A549 (cell line): ENCODE data around the gene MNX1. TPM values are rescaled to one million over a fixed set of nuclear protein-coding genes. Genes with fewer than 3 reads are reported as not detected.

Experiments
- ATAC-seq, 2 experiments: fragments of 200-7000 bp in 1 of 2; fragments of >200 bp in 1 of 2; cut with Nextera tagmentation in 1 of 2; cut with Tn5 transposase in 1 of 2; 3 replicates each; pipeline versions ENCODE4 v1.8.0 to v1.9.1; 2018 to 2020; ENCODE audit warnings: mild to moderate bottlenecking in 1 of 2, moderate library complexity in 1 of 2
- CTCF ChIA-PET: fragments of 300-600 bp; sonication (Branson Sonifier 250); formaldehyde crosslinking; extraction: SDS; loops from one replicate; lab custom pipeline; 2021; ENCODE audit warnings: antibody characterized with exemption, inconsistent platforms; lab: Yijun Ruan, JAX
- POLR2A ChIA-PET: fragments of 350-600 bp; formaldehyde crosslinking; extraction: SDS; loops from one replicate; lab custom pipeline; 2021; ENCODE audit warnings: antibody characterized with exemption, inconsistent platforms; lab: Yijun Ruan, JAX
- DNase-seq, 2 experiments: peaks; one replicate each; pipeline versions ENCODE4 v3.0.0 to v3.0.0-alpha.2; 2011 to 2016; ENCODE audit warnings: low read depth in 1 of 2, low spot score in 1 of 2
- FAIRE-seq: peaks from 2 replicates; lab custom pipeline; 2011; peaks lifted over from hg19 to GRCh38; lab: Jason Lieb, UNC
- H3K27ac ChIP-seq, 2 experiments: fragments of >200 bp; sonication (Bioruptor Twin); formaldehyde crosslinking; 3 replicates each; pipeline ENCODE4 v1.5.1; 2016 to 2017
- H3K4me1 ChIP-seq: fragments of >200 bp; sonication (Bioruptor Twin); formaldehyde crosslinking; 3 replicates; pipeline ENCODE4 v1.6.1; 2016
- H3K4me2 ChIP-seq: fragments of >200 bp; sonication (Bioruptor Twin); formaldehyde crosslinking; 3 replicates; pipeline ENCODE4 v1.6.1; 2016
- H3K4me3 ChIP-seq: fragments of >200 bp; sonication (Bioruptor Twin); formaldehyde crosslinking; 3 replicates; pipeline ENCODE4 v1.5.1; 2016
- H3K9me3 ChIP-seq: fragments of >200 bp; sonication (Bioruptor Twin); formaldehyde crosslinking; 3 replicates; pipeline ENCODE4 v1.6.1; 2016
- BHLHE40 ChIP-seq: IDR thresholded peaks from 2 replicates; pipeline ENCODE4 v1.6.1; 2012; ENCODE audit warnings: low read depth, low read length, inconsistent platforms
- CBX2 ChIP-seq: fragments of 200-600 bp; sonication (generic); IDR thresholded peaks from 2 replicates; pipeline ENCODE4 v1.6.1; 2016; ENCODE audit warnings: low read depth, mild to moderate bottlenecking, borderline replicate concordance
- EHF ChIP-seq: fragments of 250-450 bp; sonication (Bioruptor Pico); IDR thresholded peaks from 2 replicates; pipeline ENCODE4 v1.5.0; 2020; ENCODE audit warnings: mild to moderate bottlenecking
- EHMT2 ChIP-seq: fragments of 200-600 bp; sonication (generic); IDR thresholded peaks from 2 replicates; pipeline ENCODE4 v1.6.1; 2016; ENCODE audit warnings: antibody characterized with exemption, low read depth, mild to moderate bottlenecking, moderate library complexity
- FOSL2 ChIP-seq, 2 experiments: fragments of 450-650 bp in 1 of 2; fragments of >200 bp in 1 of 2; sonication (Bioruptor Twin) in 1 of 2; formaldehyde crosslinking; IDR thresholded peaks; 2 replicates each; pipeline versions ENCODE4 v1.5.0 to v1.6.1; 2016 to 2020; ENCODE audit warnings: mild to moderate bottlenecking in 1 of 2, moderate library complexity in 1 of 2
- HOXA7 ChIP-seq: fragments of 250-450 bp; sonication (Bioruptor Pico); IDR thresholded peaks from 2 replicates; pipeline ENCODE4 v1.5.0; 2020; ENCODE audit warnings: mild to moderate bottlenecking, moderate library complexity
- JUN ChIP-seq, 2 experiments: fragments of >200 bp; sonication (Bioruptor Twin); formaldehyde crosslinking; IDR thresholded peaks; 2 replicates in 1 of 2; 3 replicates in 1 of 2; pipeline ENCODE4 v1.6.1; 2016 to 2017
- JUNB ChIP-seq: fragments of >200 bp; sonication (Bioruptor Twin); formaldehyde crosslinking; IDR thresholded peaks from 2 replicates; pipeline ENCODE4 v1.6.1; 2016
- MAZ ChIP-seq: fragments of 150-350 bp; IDR thresholded peaks from 2 replicates; pipeline ENCODE4 v1.6.1; 2014; ENCODE audit warnings: antibody characterized with exemption, low read depth, low read length, borderline replicate concordance
- NPAS2 ChIP-seq: fragments of 250-450 bp; sonication (Bioruptor Pico); IDR thresholded peaks from 2 replicates; pipeline ENCODE4 v1.8.0; 2022; ENCODE audit warnings: mild to moderate bottlenecking, moderate library complexity, borderline replicate concordance
- NR3C1 ChIP-seq: fragments of >200 bp; sonication (Bioruptor Twin); formaldehyde crosslinking; IDR thresholded peaks from 3 replicates; pipeline ENCODE4 v1.6.1; 2017
- SMC3 ChIP-seq: fragments of >200 bp; sonication (Bioruptor Twin); formaldehyde crosslinking; IDR thresholded peaks from 3 replicates; pipeline ENCODE4 v1.6.1; 2018; ENCODE audit warnings: inconsistent platforms
- TFCP2L1 ChIP-seq: fragments of 250-450 bp; sonication (Bioruptor Pico); IDR thresholded peaks from 2 replicates; pipeline ENCODE4 v1.5.0; 2021; ENCODE audit warnings: mild to moderate bottlenecking
- ZC3H11A ChIP-seq: fragments of 450-650 bp; IDR thresholded peaks from 2 replicates; pipeline ENCODE4 v1.6.1; 2014; ENCODE audit warnings: antibody characterized with exemption, mild to moderate bottlenecking
- ZSCAN20 ChIP-seq: fragments of 250-450 bp; sonication (Bioruptor Pico); IDR thresholded peaks from 2 replicates; pipeline ENCODE4 v1.8.0; 2022; ENCODE audit warnings: mild to moderate bottlenecking, moderate library complexity
- WGBS: methylation state at CpG from one replicate; pipeline ENCODE4 v1.1.6; 2017; ENCODE audit errors: missing lambda C conversion rate; 5-methylcytosine and 5-hydroxymethylcytosine counted together
- polyA plus RNA-seq, 4 experiments: library from polyadenylated mRNA; depleted of rRNA in 3 of 4; stranded (reverse); fragments of >200 nt; fragmentation: RNase III in 1 of 4; extraction: RNeasy Plus Mini Kit Qiagen cat#74134 plus additional on column Dnase treatment in 1 of 4; gene quantifications; 2 replicates in 3 of 4; 3 replicates in 1 of 4; pipeline ENCODE4 v1.2.3, GENCODE V29; 2011 to 2017
- TF ChIP-seq, protein P1 (sequence below): IDR thresholded peaks from 2 replicates; pipeline ENCODE4 v1.6.1; 2012
- TF ChIP-seq, protein P2 (sequence below): fragments of 450-650 bp; IDR thresholded peaks from 2 replicates; pipeline ENCODE4 v1.6.1; 2014; ENCODE audit warnings: antibody characterized with exemption
- TF ChIP-seq, protein P3 (sequence below): fragments of 250-450 bp; sonication (Bioruptor Pico); IDR thresholded peaks from 2 replicates; pipeline ENCODE4 v1.5.0; 2021; ENCODE audit warnings: mild to moderate bottlenecking, moderate library complexity, borderline replicate concordance
- TF ChIP-seq, protein P4 (sequence below): fragments of >200 bp; sonication (Bioruptor Twin); formaldehyde crosslinking; IDR thresholded peaks from 3 replicates; pipeline ENCODE4 v1.5.1; 2016
- TF ChIP-seq, protein P5 (sequence below): fragments of >200 bp; sonication (Bioruptor Twin); formaldehyde crosslinking; IDR thresholded peaks from 2 replicates; pipeline ENCODE4 v1.6.1; 2016
- TF ChIP-seq, protein P6 (sequence below): IDR thresholded peaks from 2 replicates; pipeline ENCODE4 v1.6.1; 2012; ENCODE audit warnings: low read depth, borderline replicate concordance
- TF ChIP-seq, protein P7 (sequence below): fragments of 150-350 bp; IDR thresholded peaks from 2 replicates; pipeline ENCODE4 v1.6.1; 2014; ENCODE audit warnings: low read depth, mild to moderate bottlenecking, low read length

The MNX1 gene
- polyA plus RNA-seq, 2 of the 4 experiments (the other 2 are of a cell fraction): 0.70 to 4.5 TPM

DNA sequence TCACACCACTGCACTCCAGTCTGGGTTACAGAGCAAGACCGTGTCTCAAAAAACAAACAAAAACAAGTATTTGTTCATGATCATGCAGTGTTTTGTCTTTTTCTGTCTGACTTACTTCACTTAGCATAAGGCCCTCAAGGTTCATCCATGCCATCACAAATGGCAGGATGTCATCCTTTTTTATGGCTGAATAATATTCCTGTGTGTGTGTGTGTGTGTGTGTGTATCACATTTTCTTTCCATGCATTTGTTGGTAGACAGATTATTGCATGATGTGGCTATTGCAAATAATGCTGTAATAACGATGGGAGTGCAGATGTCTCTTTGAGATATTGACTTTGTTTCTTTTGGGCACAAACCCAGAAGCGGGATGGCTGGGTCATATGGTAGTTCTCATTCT is 14.3 kb upstream of the MNX1 start (continued):
- TF ChIP-seq EHMT2 (no peak), TFCP2L1 (no peak), FOSL2 (IDR thresholded peaks at IDR 0.05) (no peak), FOSL2 (CRISPR knock-in tag; IDR thresholded peaks at IDR 0.05) (no peak), MAZ (no peak)

DNA sequence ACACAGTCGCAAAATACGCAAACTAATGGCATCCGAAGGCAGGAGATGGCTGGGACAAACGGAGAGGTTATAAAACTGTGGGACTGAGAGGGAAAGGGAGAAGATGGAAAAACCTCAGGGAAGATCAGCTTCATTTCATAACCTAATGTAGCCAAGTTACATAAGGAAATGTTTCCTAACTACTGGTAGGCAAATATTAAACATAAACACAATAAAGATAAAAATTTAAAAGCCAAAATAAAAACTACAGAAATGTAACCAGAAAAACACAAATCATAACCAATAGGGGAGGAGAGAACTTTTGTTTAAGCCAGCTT is 13.1 kb upstream of the MNX1 start:
- no peak for TF ChIP-seq NR3C1
- TF ChIP-seq JUNB: no peak
- TF ChIP-seq, protein P1, sequence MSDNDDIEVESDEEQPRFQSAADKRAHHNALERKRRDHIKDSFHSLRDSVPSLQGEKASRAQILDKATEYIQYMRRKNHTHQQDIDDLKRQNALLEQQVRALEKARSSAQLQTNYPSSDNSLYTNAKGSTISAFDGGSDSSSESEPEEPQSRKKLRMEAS: no peak
- TF ChIP-seq JUN (IDR thresholded peaks at IDR 0.05): no peak
- TF ChIP-seq, protein P2, sequence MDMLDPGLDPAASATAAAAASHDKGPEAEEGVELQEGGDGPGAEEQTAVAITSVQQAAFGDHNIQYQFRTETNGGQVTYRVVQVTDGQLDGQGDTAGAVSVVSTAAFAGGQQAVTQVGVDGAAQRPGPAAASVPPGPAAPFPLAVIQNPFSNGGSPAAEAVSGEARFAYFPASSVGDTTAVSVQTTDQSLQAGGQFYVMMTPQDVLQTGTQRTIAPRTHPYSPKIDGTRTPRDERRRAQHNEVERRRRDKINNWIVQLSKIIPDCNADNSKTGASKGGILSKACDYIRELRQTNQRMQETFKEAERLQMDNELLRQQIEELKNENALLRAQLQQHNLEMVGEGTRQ: no peak
- TF ChIP-seq, protein P3, sequence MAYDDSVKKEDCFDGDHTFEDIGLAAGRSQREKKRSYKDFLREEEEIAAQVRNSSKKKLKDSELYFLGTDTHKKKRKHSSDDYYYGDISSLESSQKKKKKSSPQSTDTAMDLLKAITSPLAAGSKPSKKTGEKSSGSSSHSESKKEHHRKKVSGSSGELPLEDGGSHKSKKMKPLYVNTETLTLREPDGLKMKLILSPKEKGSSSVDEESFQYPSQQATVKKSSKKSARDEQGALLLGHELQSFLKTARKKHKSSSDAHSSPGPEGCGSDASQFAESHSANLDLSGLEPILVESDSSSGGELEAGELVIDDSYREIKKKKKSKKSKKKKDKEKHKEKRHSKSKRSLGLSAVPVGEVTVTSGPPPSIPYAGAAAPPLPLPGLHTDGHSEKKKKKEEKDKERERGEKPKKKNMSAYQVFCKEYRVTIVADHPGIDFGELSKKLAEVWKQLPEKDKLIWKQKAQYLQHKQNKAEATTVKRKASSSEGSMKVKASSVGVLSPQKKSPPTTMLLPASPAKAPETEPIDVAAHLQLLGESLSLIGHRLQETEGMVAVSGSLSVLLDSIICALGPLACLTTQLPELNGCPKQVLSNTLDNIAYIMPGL (CRISPR knock-in tag): no peak
- TF ChIP-seq, protein P4, sequence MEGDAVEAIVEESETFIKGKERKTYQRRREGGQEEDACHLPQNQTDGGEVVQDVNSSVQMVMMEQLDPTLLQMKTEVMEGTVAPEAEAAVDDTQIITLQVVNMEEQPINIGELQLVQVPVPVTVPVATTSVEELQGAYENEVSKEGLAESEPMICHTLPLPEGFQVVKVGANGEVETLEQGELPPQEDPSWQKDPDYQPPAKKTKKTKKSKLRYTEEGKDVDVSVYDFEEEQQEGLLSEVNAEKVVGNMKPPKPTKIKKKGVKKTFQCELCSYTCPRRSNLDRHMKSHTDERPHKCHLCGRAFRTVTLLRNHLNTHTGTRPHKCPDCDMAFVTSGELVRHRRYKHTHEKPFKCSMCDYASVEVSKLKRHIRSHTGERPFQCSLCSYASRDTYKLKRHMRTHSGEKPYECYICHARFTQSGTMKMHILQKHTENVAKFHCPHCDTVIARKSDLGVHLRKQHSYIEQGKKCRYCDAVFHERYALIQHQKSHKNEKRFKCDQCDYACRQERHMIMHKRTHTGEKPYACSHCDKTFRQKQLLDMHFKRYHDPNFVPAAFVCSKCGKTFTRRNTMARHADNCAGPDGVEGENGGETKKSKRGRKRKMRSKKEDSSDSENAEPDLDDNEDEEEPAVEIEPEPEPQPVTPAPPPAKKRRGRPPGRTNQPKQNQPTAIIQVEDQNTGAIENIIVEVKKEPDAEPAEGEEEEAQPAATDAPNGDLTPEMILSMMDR: no peak
- no peak for TF ChIP-seq BHLHE40
- TF ChIP-seq MAZ: no peak
- TF ChIP-seq NPAS2: no peak
- TF ChIP-seq, protein P5, sequence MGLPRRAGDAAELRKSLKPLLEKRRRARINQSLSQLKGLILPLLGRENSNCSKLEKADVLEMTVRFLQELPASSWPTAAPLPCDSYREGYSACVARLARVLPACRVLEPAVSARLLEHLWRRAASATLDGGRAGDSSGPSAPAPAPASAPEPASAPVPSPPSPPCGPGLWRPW: no peak
- no peak for TF ChIP-seq SMC3
- TF ChIP-seq EHMT2: no peak
- TF ChIP-seq, protein P6, sequence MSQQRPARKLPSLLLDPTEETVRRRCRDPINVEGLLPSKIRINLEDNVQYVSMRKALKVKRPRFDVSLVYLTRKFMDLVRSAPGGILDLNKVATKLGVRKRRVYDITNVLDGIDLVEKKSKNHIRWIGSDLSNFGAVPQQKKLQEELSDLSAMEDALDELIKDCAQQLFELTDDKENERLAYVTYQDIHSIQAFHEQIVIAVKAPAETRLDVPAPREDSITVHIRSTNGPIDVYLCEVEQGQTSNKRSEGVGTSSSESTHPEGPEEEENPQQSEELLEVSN: no peak
- TF ChIP-seq ZC3H11A: no peak
- no peak for TF ChIP-seq EHF (CRISPR knock-in tag)
- TF ChIP-seq CBX2: no peak
- TF ChIP-seq, protein P7, sequence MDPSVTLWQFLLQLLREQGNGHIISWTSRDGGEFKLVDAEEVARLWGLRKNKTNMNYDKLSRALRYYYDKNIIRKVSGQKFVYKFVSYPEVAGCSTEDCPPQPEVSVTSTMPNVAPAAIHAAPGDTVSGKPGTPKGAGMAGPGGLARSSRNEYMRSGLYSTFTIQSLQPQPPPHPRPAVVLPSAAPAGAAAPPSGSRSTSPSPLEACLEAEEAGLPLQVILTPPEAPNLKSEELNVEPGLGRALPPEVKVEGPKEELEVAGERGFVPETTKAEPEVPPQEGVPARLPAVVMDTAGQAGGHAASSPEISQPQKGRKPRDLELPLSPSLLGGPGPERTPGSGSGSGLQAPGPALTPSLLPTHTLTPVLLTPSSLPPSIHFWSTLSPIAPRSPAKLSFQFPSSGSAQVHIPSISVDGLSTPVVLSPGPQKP: no peak
- no peak for TF ChIP-seq HOXA7 (CRISPR knock-in tag)
- no peak for TF ChIP-seq ZSCAN20 (CRISPR knock-in tag)
- TF ChIP-seq, all 56 proteins: peak for 0
- 50% methylated on average over 4 of the region's 4 CpGs for WGBS
- Histone ChIP-seq H3K4me1 (peaks cover 11% of the 10 kb centered on the region), H3K4me3 (no peak overlapping the region), H3K4me2 (no peak overlapping the region), H3K9me3 (no peaks in the 10 kb centered on the region), H3K27ac (no peak overlapping the region)
- FAIRE-seq: no peak
- ChIA-PET CTCF (interaction anchor here (0.9 to 1.6 kb wide), 4 partner anchors 10 to 250 kb away, joined by 3 read pairs; partner anchors contain the start of gene MNX1), POLR2A (no interaction called here)
- ATAC-seq: no peak
- DNase-seq: no peak
